GM23338 (cell line): ENCODE results near the gene KRT12. TPM values are rescaled to one million over a fixed set of nuclear protein-coding genes. Genes with fewer than 3 reads are reported as not detected.

Source experiments
- CTCF ChIP-seq, 2 experiments: fragments of 200-600 bp in 1 of 2; sonication (generic) in 1 of 2; conservative IDR thresholded peaks; 2 replicates each; pipeline versions ENCODE4 v1.5.1 to v1.6.1; 2016 to 2017; ENCODE audit warnings: antibody characterized with exemption in 2 of 2, low read depth in 2 of 2, mild to moderate bottlenecking in 2 of 2, moderate library complexity in 1 of 2
- EZH2 ChIP-seq: fragments of 200-600 bp; sonication (generic); IDR thresholded peaks from one replicate; pipeline ENCODE4 v1.8.0; 2017; ENCODE audit warnings: antibody characterized with exemption, mild to moderate bottlenecking, low read depth; ENCODE audit not compliant: unreplicated experiment
- EZH2phosphoT487 ChIP-seq: fragments of 200-600 bp; sonication (generic); IDR thresholded peaks from one replicate; pipeline ENCODE4 v1.8.1; 2018; ENCODE audit warnings: antibody characterized with exemption; ENCODE audit not compliant: unreplicated experiment
- JUNB ChIP-seq: IDR thresholded peaks from one replicate; pipeline ENCODE4 v1.6.1; 2016; ENCODE audit warnings: antibody characterized with exemption; ENCODE audit not compliant: unreplicated experiment
- NANOG ChIP-seq: IDR thresholded peaks from 2 replicates; pipeline ENCODE4 v1.6.1; 2016; ENCODE audit warnings: antibody characterized with exemption, borderline replicate concordance
- POLR2AphosphoS5 ChIP-seq: IDR thresholded peaks from 2 replicates; pipeline ENCODE4 v1.6.1; 2016; ENCODE audit warnings: antibody characterized with exemption, low read depth
- STAT1 ChIP-seq: IDR thresholded peaks from one replicate; pipeline ENCODE4 v1.6.1; 2016; ENCODE audit warnings: antibody characterized with exemption; ENCODE audit not compliant: unreplicated experiment
- ZNF114 ChIP-seq: fragments of 250-450 bp; sonication (Bioruptor Pico); IDR thresholded peaks from 2 replicates; pipeline ENCODE4 v1.5.0; 2020; ENCODE audit warnings: mild to moderate bottlenecking, moderate library complexity
- ZNF462 ChIP-seq: fragments of 250-450 bp; sonication (Bioruptor Pico); IDR thresholded peaks from 2 replicates; pipeline ENCODE4 v1.5.0; 2020; ENCODE audit warnings: mild to moderate bottlenecking, moderate library complexity
- polyA plus RNA-seq: library from polyadenylated mRNA; unstranded; fragments of >200 nt; fragmentation: Nextera tagmentation; extraction: Ambion mirVana; gene quantifications from 2 replicates; pipeline ENCODE4 v1.2.1, GENCODE V29; 2016
- total RNA-seq: library from RNA; depleted of rRNA; stranded (reverse); fragments of >200 nt; shearing (Covaris generic); gene quantifications from 2 replicates; pipeline ENCODE4 v1.2.3, GENCODE V29; 2014

Gene KRT12
- total and polyA plus RNA-seq, 2 experiments from 2014 or later, result not detected

- TF ChIP-seq ZNF462 (CRISPR knock-in tag), result no peak
- TF ChIP-seq CTCF (conservative IDR thresholded peaks at IDR 0.05; ENCODE audit: low read depth in 2 of 2), result no peak
- no peak for TF ChIP-seq NANOG
- TF ChIP-seq EZH2phosphoT487, result no peak
- TF ChIP-seq JUNB, result no peak
- no peak for TF ChIP-seq POLR2AphosphoS5
- no peak for TF ChIP-seq ZNF114 (CRISPR knock-in tag)
- no peak for TF ChIP-seq STAT1
- no peak for TF ChIP-seq EZH2
These were observed 50.5 kb downstream of the KRT12 start (continued) for GRCh38 chr17:40816569-40816968.
